Measurements from ENCODE around the gene PHKG1. TPM values are rescaled to one million over a fixed set of nuclear protein-coding genes. Genes with fewer than 3 reads are reported as not detected.
"Not testable (repeated sequence)": the region's sequence is repeated elsewhere in the genome, so short reads cannot be mapped to it uniquely, and the experiment has no call there.

PHKG1 gene
- total and polyA plus RNA-seq, 11 donors: 2.4 to 150 (median 19.7) TPM

DNA sequence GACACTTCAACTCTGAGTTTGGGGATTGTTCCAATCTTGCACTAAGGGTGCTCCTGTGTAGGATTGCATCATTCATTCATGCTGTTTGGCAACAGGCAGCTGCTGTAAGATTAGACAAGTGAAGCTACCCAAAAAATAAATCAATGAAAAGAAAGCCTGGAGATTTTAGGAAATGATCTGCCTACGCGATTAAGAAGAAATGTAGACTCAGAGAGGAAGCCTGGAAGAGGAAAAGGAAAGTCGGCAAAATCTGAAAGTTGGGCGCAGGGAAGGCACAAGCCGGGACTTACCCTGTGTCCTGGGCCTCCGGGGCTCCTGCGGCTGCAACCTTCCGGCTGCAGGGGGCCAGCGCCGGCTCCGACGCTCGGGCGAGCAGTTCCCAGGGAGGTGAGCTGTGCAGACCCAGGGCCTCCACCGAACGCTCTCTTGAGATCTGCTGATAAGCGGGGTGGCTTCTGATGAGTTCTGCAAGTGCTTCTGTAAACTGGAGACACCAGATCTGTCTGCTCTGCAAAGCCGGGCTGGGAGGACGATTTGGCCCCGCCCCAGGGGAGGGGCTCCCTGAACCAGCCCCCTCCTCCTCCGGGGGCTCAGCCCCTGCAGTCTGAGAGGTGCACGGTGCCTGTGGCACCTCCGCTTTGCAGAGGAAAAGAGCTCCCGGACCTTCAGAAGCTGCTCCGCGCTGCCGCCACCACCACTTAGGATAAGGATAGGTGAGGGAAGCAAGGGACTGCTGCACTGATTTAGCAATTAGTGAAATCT is 58.9 kb downstream of the PHKG1 start:
- DNase-seq: peak; percentile 44 to 77 (median 55)
- Histone ChIP-seq H3K4me3 (peak overlapping the region; percentile 30 to 79 (median 64)), H3K27ac (peak overlapping the region in 6 of 12 donors; percentile 27 to 45 (median 34)), H3K4me1 (peaks cover 0 to 12% (median 3%) of the 10 kb centered on the region in 12 donors), H3K27me3 (no peaks in the 10 kb centered on the region), H3K36me3 (peaks cover 0 to 18% (median 4%) of the 10 kb centered on the region in 9 donors), H3K9me3 (no peaks in the 10 kb centered on the region)
- 0 to 1% (median 1%) methylated on average over 17 to 27 of the region's 27 CpGs for WGBS, 4 donors
- TF ChIP-seq, protein P1, sequence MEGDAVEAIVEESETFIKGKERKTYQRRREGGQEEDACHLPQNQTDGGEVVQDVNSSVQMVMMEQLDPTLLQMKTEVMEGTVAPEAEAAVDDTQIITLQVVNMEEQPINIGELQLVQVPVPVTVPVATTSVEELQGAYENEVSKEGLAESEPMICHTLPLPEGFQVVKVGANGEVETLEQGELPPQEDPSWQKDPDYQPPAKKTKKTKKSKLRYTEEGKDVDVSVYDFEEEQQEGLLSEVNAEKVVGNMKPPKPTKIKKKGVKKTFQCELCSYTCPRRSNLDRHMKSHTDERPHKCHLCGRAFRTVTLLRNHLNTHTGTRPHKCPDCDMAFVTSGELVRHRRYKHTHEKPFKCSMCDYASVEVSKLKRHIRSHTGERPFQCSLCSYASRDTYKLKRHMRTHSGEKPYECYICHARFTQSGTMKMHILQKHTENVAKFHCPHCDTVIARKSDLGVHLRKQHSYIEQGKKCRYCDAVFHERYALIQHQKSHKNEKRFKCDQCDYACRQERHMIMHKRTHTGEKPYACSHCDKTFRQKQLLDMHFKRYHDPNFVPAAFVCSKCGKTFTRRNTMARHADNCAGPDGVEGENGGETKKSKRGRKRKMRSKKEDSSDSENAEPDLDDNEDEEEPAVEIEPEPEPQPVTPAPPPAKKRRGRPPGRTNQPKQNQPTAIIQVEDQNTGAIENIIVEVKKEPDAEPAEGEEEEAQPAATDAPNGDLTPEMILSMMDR (IDR thresholded peaks at IDR 0.05): peak in 6 of 12 donors; percentile 2 to 48 (median 28)
- TF ChIP-seq POLR2A (IDR thresholded peaks at IDR 0.05): no peak
- peak; percentile 57 to 92 (median 90) for ATAC-seq
- intact Hi-C loops (cut with DNase I): no loop called here

DNA sequence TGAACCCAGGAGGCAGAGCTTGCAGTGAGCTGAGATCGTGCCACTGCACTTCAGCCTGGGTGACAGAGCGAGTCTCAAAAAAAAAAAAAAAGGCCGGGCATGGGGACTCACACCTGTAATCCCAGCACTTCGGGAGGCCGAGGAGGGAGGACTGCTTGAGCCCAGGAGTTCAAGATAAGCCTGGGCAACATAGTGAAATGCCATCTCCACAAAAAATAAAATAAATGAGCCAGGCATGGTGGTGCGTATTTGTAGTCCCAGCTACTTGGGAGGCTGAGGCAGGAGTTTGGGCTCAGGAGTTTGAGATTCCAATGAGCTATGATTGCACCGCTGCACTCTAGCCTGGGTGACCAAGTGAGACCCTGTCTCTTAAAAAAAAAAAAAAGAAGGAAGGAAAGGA is 60.2 kb downstream of the PHKG1 start:
- 96 to 99% (median 98%) methylated on average over 7 of the region's 7 CpGs for WGBS, 4 donors
- not testable (repeated sequence) for DNase-seq

DNA sequence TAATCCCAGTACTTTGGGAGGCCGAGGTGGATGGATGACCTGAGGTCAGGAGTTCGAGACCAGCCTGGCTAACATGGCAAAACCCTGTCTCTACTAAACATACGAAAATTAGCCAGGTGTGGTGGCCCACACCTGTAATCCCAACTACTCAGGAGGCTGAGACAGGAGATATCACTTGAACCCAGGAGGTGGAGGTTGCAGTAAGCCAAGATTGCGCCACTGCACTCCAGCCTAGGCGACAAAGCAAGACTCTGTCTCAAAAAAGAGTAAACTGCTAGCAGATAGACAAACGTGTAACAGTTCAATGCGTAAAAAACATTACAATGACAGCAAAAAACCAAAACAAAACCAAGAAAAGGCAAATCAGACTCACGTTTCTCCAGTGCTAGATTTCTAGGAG is 61.2 kb downstream of the PHKG1 start:
- not testable (repeated sequence) for H3K9me3 ChIP-seq, H3K27ac ChIP-seq
- 84 to 92% (median 89%) methylated on average over 8 of the region's 8 CpGs for WGBS, 4 donors

More for the DNA sequence above, 60.2 kb downstream of the PHKG1 start:
- H3K4me1 ChIP-seq: peaks cover 0 to 12% (median 3%) of the 10 kb centered on the region in 12 donors
- H3K27me3 ChIP-seq; ATAC-seq; H3K4me3 ChIP-seq; H3K9me3 ChIP-seq; H3K27ac ChIP-seq; intact Hi-C loops (cut with DNase I): not testable (repeated sequence)
- peaks cover 0 to 18% (median 4%) of the 10 kb centered on the region in 9 donors for H3K36me3 ChIP-seq

DNA sequence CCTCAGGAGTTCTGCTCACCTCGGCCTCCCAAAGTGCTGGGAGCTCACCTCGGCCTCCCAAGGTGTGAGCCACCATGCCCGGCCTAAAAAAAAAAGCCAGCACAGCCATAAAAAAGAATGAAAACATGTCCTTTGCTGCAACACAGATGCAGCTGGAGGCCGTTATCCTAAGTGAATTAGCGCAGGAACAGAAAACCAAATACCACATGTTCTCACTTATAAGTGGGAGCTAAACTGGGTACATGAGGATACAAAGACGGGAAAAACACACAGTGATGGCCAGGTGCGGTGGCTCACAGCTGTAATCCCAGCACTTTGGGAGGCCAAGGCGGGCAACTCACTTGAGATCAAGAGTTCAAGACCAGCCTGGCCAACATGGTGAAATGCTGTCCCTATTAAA is 62.4 kb downstream of the PHKG1 start:
- no peak overlapping the region for H3K27ac ChIP-seq
- no peaks in the 10 kb centered on the region for H3K27me3 ChIP-seq
- no peak for TF ChIP-seq POLR2A (IDR thresholded peaks at IDR 0.05)
- TF ChIP-seq, protein P1 (IDR thresholded peaks at IDR 0.05): no peak
- no peak overlapping the region for H3K4me3 ChIP-seq
- intact Hi-C loops (cut with DNase I): no loop called here
- peaks cover 0 to 12% (median 3%) of the 10 kb centered on the region in 12 donors for H3K4me1 ChIP-seq
- no peak for ATAC-seq
- H3K9me3 ChIP-seq: no peaks in the 10 kb centered on the region
- 92 to 97% (median 95%) methylated on average over 8 of the region's 8 CpGs for WGBS, 4 donors
- H3K36me3 ChIP-seq: peaks cover 0 to 22% (median 4%) of the 10 kb centered on the region in 9 donors
- no peak for DNase-seq

More for the DNA sequence above, 61.2 kb downstream of the PHKG1 start:
- H3K4me3 ChIP-seq; H3K27me3 ChIP-seq; intact Hi-C loops (cut with DNase I); DNase-seq; ATAC-seq: not testable (repeated sequence)
- Histone ChIP-seq H3K36me3 (peaks cover 0 to 22% (median 4%) of the 10 kb centered on the region in 9 donors), H3K4me1 (peaks cover 0 to 12% (median 3%) of the 10 kb centered on the region in 12 donors)

Other genes with a start within 250 kb of the PHKG1 start
- not detected for gene SEPTIN14, start 230.2 kb downstream of the PHKG1 start, total RNA-seq
- not detected for gene SEPTIN14, start 230.2 kb downstream of the PHKG1 start, polyA plus RNA-seq
- gene ZNF713, start 205.5 kb downstream of the PHKG1 start, total RNA-seq: 1 to 10 TPM; 1.9 to 4.9 (median 3.0) TPM
- gene ZNF713, start 205.5 kb downstream of the PHKG1 start, polyA plus RNA-seq: 1 to 10 TPM; 1.9 to 2.1 TPM
- gene MRPS17, start 141.1 kb downstream of the PHKG1 start, total RNA-seq: 10 to 100 TPM; 14.8 to 24.2 (median 19.0) TPM
- 10 to 100 TPM; 17.6 to 28.1 TPM for gene MRPS17, start 141.1 kb downstream of the PHKG1 start, polyA plus RNA-seq
- gene NIPSNAP2, start 128.4 kb downstream of the PHKG1 start, total RNA-seq: 100 to 1,000 TPM; 184 to 529 (median 329) TPM
- 100 to 1,000 TPM; 119 to 158 TPM for gene NIPSNAP2, start 128.4 kb downstream of the PHKG1 start, polyA plus RNA-seq
- 10 to 100 TPM in 2 of 9 donors, 1 to 10 TPM in 7; 7.5 to 15.9 (median 8.9) TPM for gene PSPH, start 41.5 kb downstream of the PHKG1 start, total RNA-seq
- 10 to 100 TPM in 1 of 2 donors, 1 to 10 TPM in 1; 3.5 to 12.1 TPM for gene PSPH, start 41.5 kb downstream of the PHKG1 start, polyA plus RNA-seq
- gene CCT6A, start 41.2 kb downstream of the PHKG1 start, total RNA-seq: 10 to 100 TPM; 44.6 to 85.8 (median 62.6) TPM
- gene CCT6A, start 41.2 kb downstream of the PHKG1 start, polyA plus RNA-seq: 100 to 1,000 TPM in 1 of 2 donors, 10 to 100 TPM in 1; 75.8 to 180 TPM
- 10 to 100 TPM; 23.1 to 61.5 (median 30.9) TPM for gene SUMF2, start 28.7 kb downstream of the PHKG1 start, total RNA-seq
- gene SUMF2, start 28.7 kb downstream of the PHKG1 start, polyA plus RNA-seq: 10 to 100 TPM; 35.5 to 42.4 TPM
- 100 to 1,000 TPM; 368 to 511 (median 412) TPM for gene CHCHD2, start 13.5 kb upstream of the PHKG1 start, total RNA-seq
- 1,000 to 10,000 TPM in 1 of 2 donors, 100 to 1,000 TPM in 1; 245 to 1,085 TPM for gene CHCHD2, start 13.5 kb upstream of the PHKG1 start, polyA plus RNA-seq
- not detected for gene NUPR2, start 23.5 kb upstream of the PHKG1 start, total RNA-seq
- not detected for gene NUPR2, start 23.5 kb upstream of the PHKG1 start, polyA plus RNA-seq